GM21576 (cell line): Measurements from ENCODE around the gene POMGNT1.
"Not testable (repeated sequence)": the region's sequence is repeated elsewhere in the genome, so short reads cannot be mapped to it uniquely, and the experiment has no call there.

Experiments used
- ATAC-seq: cut with Tn5 transposase; IDR thresholded peaks from one replicate; pipeline ENCODE4 v1.9.1; 2021; ENCODE audit warnings: mild to moderate bottlenecking, moderate library complexity; ENCODE audit not compliant: unreplicated experiment

Gene POMGNT1

GRCh38 chr1:46197964-46198811 lies at the start of gene POMGNT1:
Gene POMGNT1, minus strand, starts transcription at chr1:46198434. Its CDS starts 613 bp downstream, at chr1:46197821.
- peak; percentile 77 for ATAC-seq

- peak; percentile 86 for ATAC-seq
Observed at GRCh38 chr1:46247436-46248121, 49.3 kb upstream of the POMGNT1 start, which contains the start of gene RAD54L. Gene RAD54L, plus strand, starts transcription at chr1:46247763. Its CDS starts 643 bp downstream, at chr1:46248406.

GRCh38 chr1:46246548-46247435 lies 48.6 kb upstream of the POMGNT1 start:
- ATAC-seq: peak; percentile 52

- ATAC-seq: not testable (repeated sequence)
Observed at GRCh38 chr1:46246136-46246535, 47.9 kb upstream of the POMGNT1 start.

GRCh38 chr1:46244656-46245371 lies 46.6 kb upstream of the POMGNT1 start:
- no peak for ATAC-seq

- ATAC-seq: not testable (repeated sequence)
Observed at GRCh38 chr1:46243831-46244230, 45.6 kb upstream of the POMGNT1 start.

GRCh38 chr1:46242918-46243317 lies 44.7 kb upstream of the POMGNT1 start:
- ATAC-seq: no peak

GRCh38 chr1:46241733-46242132 lies 43.5 kb upstream of the POMGNT1 start:
- not testable (repeated sequence) for ATAC-seq

GRCh38 chr1:46238865-46239264 lies 40.6 kb upstream of the POMGNT1 start:
- ATAC-seq: not testable (repeated sequence)

GRCh38 chr1:46236882-46237281 lies 38.6 kb upstream of the POMGNT1 start:
- no peak for ATAC-seq

GRCh38 chr1:46231231-46231630 lies 33.0 kb upstream of the POMGNT1 start:
- not testable (repeated sequence) for ATAC-seq

- ATAC-seq: no peak
Observed at GRCh38 chr1:46224966-46225365, 26.7 kb upstream of the POMGNT1 start.

- peak; percentile 69 for ATAC-seq
Observed at GRCh38 chr1:46223472-46223943, 25.3 kb upstream of the POMGNT1 start.

GRCh38 chr1:46223055-46223454 lies 24.8 kb upstream of the POMGNT1 start:
- not testable (repeated sequence) for ATAC-seq

- ATAC-seq: no peak
Observed at GRCh38 chr1:46221749-46222148, 23.5 kb upstream of the POMGNT1 start.

GRCh38 chr1:46220808-46221207 lies 22.6 kb upstream of the POMGNT1 start:
- no peak for ATAC-seq

GRCh38 chr1:46219551-46220520 lies 21.6 kb upstream of the POMGNT1 start:
- ATAC-seq: no peak

GRCh38 chr1:46218443-46218842 lies 20.2 kb upstream of the POMGNT1 start:
- ATAC-seq: no peak

GRCh38 chr1:46215504-46215903 lies 17.3 kb upstream of the POMGNT1 start:
- no peak for ATAC-seq
